ENCODE results near the gene NR2F1-AS1. TPM values are rescaled to one million over a fixed set of nuclear protein-coding genes. Genes with fewer than 3 reads are reported as not detected.

NR2F1-AS1 gene
- total RNA-seq, 4 donors from 2014 or later = 0.13 to 0.85 TPM; not detected in 2

DNA sequence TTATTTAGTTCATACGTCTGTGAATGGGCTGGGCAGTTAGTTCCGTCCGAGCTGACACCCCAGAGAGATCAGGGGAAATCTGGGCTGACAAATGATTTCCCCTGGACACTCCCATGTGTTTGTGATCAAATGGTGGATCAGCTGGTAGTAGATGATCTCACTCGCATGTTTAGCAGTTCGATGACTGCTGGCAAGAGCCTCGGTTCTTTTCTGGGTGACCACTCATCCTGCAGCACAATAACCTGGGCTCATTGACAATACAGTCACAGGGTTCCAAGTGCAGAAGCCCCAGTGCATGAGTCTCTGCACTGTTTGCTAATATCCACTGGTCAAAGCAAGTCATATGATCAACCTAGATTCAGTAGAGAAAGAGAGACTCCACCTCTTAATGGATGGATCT lies 155.9 kb downstream of the NR2F1-AS1 start:
- ATAC-seq (no peak), DNase-seq (no peak)
- intact Hi-C loops (cut with DNase I; ENCODE audit: low total_unique reads) (no loop called here), in situ Hi-C loops (cut with MboI; ENCODE audit: low sequenced_read_pairs in 4 of 4) (no loop called here)
- no peaks in the 10 kb centered on the region for H3K9me3 ChIP-seq
- H3K27ac ChIP-seq = no peak overlapping the region
- TF ChIP-seq POLR2A (IDR thresholded peaks at IDR 0.05) = no peak
- TF ChIP-seq, protein P1, sequence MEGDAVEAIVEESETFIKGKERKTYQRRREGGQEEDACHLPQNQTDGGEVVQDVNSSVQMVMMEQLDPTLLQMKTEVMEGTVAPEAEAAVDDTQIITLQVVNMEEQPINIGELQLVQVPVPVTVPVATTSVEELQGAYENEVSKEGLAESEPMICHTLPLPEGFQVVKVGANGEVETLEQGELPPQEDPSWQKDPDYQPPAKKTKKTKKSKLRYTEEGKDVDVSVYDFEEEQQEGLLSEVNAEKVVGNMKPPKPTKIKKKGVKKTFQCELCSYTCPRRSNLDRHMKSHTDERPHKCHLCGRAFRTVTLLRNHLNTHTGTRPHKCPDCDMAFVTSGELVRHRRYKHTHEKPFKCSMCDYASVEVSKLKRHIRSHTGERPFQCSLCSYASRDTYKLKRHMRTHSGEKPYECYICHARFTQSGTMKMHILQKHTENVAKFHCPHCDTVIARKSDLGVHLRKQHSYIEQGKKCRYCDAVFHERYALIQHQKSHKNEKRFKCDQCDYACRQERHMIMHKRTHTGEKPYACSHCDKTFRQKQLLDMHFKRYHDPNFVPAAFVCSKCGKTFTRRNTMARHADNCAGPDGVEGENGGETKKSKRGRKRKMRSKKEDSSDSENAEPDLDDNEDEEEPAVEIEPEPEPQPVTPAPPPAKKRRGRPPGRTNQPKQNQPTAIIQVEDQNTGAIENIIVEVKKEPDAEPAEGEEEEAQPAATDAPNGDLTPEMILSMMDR (IDR thresholded peaks at IDR 0.05 in 4 of 5, conservative IDR thresholded peaks at IDR 0.05 in 1 of 5) = no peak
- H3K4me1 ChIP-seq = no peaks in the 10 kb centered on the region
- H3K36me3 ChIP-seq = no peaks in the 10 kb centered on the region
- no peak overlapping the region for H3K4me3 ChIP-seq
- H3K27me3 ChIP-seq = no peaks in the 10 kb centered on the region

DNA sequence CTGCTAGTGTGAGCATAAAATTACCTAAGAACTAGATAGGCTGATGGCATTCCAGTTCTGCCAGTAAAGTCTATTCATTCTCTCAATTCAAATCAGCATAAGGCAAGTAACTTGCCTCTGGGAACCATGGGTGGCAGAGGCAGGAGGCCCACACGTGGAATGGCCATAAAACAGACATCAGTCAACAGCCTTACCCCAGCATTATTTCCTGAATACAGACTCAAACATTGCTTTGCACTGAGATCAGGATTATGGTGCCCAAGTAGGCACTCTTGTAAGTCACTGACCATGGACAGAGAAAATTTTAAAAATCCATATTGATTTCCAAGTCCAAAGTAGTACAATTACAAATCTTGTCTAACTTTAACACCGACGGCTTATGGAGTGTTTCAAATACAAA lies 157.7 kb downstream of the NR2F1-AS1 start:
- no peak overlapping the region for H3K27ac ChIP-seq
- H3K36me3 ChIP-seq = no peaks in the 10 kb centered on the region
- no peaks in the 10 kb centered on the region for H3K27me3 ChIP-seq
- intact Hi-C loops (cut with DNase I; ENCODE audit: low total_unique reads) = no loop called here
- no peak for TF ChIP-seq POLR2A (IDR thresholded peaks at IDR 0.05)
- TF ChIP-seq, protein P1 (IDR thresholded peaks at IDR 0.05 in 4 of 5, conservative IDR thresholded peaks at IDR 0.05 in 1 of 5) = no peak
- DNase-seq = no peak
- no peaks in the 10 kb centered on the region for H3K9me3 ChIP-seq
- no peak overlapping the region for H3K4me3 ChIP-seq
- no peak for ATAC-seq
- in situ Hi-C loops (cut with MboI; ENCODE audit: low sequenced_read_pairs in 4 of 4) = no loop called here
- H3K4me1 ChIP-seq = no peaks in the 10 kb centered on the region

DNA sequence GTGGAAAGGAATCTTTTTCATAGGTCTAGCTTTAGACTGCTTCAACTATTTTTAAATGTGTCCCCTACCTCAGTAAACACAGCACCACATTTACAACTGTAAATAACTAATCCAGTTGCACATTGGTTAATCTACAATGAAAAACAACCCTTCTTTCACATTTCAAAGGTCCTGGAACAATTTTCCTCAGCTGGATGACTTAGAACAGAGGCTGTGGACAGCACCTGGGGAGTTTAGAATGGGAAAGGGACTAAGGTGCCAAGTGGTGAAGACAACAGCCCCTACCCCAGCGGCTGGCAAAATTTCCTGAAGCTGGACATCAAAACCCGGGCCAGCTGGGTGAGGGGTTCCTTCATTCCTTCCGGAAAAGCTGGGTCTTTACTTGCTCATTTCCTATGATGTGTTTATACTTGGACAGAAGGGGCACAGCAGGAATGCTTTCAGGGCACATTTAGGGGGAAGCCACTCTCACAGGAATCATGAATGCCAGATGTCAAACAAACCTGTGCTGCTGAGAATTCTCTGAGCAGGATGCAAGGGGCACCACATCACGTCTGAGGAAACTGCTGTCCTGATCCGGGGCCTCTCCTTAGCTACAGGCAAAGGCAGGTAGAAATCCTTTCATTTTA lies 158.3 kb downstream of the NR2F1-AS1 start:
- H3K27me3 ChIP-seq = no peaks in the 10 kb centered on the region
- ATAC-seq = no peak
- intact Hi-C loops (cut with DNase I; ENCODE audit: low total_unique reads) = no loop called here
- H3K36me3 ChIP-seq = no peaks in the 10 kb centered on the region
- no peaks in the 10 kb centered on the region for H3K4me1 ChIP-seq
- H3K4me3 ChIP-seq = no peak overlapping the region
- in situ Hi-C loops (cut with MboI; ENCODE audit: low sequenced_read_pairs in 4 of 4) = no loop called here
- DNase-seq = no peak
- H3K9me3 ChIP-seq = no peaks in the 10 kb centered on the region
- TF ChIP-seq POLR2A (IDR thresholded peaks at IDR 0.05) = no peak
- TF ChIP-seq, protein P1 (IDR thresholded peaks at IDR 0.05 in 4 of 5, conservative IDR thresholded peaks at IDR 0.05 in 1 of 5) = no peak
- H3K27ac ChIP-seq = no peak overlapping the region

DNA sequence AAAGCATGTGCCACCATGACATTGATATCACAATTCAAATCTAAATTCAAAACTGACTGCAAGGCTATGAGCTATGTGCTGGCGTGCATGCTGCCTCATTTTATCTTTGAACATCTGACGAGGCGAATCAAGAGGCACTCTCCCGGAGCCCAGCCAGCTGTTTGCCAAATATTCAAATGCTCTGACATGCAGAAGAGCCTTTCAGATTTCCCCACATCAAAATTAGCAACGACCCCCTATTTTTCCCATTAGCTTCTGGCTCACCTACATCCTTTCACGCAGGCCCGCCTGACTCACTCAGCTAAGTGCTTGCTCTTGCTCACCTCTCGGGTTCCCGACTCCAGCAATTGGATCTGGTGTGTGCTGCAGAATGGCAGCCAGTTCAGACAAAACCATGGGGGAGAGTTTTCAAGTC lies 159.0 kb downstream of the NR2F1-AS1 start:
- in situ Hi-C loops (cut with MboI; ENCODE audit: low sequenced_read_pairs in 4 of 4) = no loop called here
- DNase-seq (no peak), ATAC-seq (no peak)

More for the DNA sequence above, 159.0 kb downstream of the NR2F1-AS1 start:
- no peaks in the 10 kb centered on the region for H3K36me3 ChIP-seq
- peak overlapping the region in 1 of 4 donors; percentile 30 for H3K4me3 ChIP-seq
- TF ChIP-seq POLR2A (IDR thresholded peaks at IDR 0.05) = no peak
- TF ChIP-seq, protein P1 (IDR thresholded peaks at IDR 0.05 in 4 of 5, conservative IDR thresholded peaks at IDR 0.05 in 1 of 5) = no peak
- H3K27me3 ChIP-seq = no peaks in the 10 kb centered on the region
- H3K27ac ChIP-seq = no peak overlapping the region
- no peaks in the 10 kb centered on the region for H3K4me1 ChIP-seq
- no peaks in the 10 kb centered on the region for H3K9me3 ChIP-seq
- intact Hi-C loops (cut with DNase I; ENCODE audit: low total_unique reads) = no loop called here

Data from gastrocnemius medialis (tissue), 4 donors.